ENCODE results near the gene EFR3B. TPM values are rescaled to one million over a fixed set of nuclear protein-coding genes. Genes with fewer than 3 reads are reported as not detected.

The EFR3B gene
- total and polyA plus RNA-seq, 10 of the 15 experiments (the other 5 are each of a cell fraction or from before 2014, with no cell fraction given): 0.12 to 3.9 (median 1.8) TPM

DNA sequence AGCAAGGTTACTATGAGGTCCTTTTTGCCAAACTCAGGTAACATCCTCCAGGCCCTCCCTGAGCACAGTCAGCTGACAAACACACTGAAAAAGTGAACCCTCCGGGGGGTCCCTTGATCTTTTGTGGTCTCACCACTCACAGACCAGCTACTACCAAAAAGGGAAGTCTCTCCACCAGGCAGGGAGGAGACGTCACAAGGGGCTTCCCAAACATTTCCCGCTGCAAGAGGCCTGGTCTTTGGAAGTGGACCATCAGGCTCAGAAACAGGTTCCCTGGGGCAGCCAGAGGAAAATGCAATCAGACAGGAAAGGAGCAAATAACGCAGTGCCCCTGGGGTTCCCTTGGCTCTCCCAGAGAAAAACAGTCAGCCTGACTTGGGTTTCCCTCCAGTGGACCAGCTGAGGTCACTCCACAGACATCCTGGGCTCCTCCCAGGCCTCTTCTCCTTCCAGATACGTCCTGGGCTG lies 165.2 kb downstream of the EFR3B start (continued):
- TF ChIP-seq, protein P1, sequence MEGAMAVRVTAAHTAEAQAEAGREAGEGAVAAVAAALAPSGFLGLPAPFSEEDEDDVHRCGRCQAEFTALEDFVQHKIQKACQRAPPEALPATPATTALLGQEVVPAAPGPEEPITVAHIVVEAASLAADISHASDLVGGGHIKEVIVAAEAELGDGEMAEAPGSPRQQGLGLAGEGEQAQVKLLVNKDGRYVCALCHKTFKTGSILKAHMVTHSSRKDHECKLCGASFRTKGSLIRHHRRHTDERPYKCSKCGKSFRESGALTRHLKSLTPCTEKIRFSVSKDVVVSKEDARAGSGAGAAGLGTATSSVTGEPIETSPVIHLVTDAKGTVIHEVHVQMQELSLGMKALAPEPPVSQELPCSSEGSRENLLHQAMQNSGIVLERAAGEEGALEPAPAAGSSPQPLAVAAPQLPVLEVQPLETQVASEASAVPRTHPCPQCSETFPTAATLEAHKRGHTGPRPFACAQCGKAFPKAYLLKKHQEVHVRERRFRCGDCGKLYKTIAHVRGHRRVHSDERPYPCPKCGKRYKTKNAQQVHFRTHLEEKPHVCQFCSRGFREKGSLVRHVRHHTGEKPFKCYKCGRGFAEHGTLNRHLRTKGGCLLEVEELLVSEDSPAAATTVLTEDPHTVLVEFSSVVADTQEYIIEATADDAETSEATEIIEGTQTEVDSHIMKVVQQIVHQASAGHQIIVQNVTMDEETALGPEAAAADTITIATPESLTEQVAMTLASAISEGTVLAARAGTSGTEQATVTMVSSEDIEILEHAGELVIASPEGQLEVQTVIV (IDR thresholded peaks at IDR 0.05; ENCODE audit: borderline replicate concordance, partially characterized antibody): no peak
- no peak for TF ChIP-seq CBX5 (IDR thresholded peaks at IDR 0.05; ENCODE audit: low read depth)
- no peak for TF ChIP-seq JUNB (IDR thresholded peaks at IDR 0.05)
- TF ChIP-seq, protein P2, sequence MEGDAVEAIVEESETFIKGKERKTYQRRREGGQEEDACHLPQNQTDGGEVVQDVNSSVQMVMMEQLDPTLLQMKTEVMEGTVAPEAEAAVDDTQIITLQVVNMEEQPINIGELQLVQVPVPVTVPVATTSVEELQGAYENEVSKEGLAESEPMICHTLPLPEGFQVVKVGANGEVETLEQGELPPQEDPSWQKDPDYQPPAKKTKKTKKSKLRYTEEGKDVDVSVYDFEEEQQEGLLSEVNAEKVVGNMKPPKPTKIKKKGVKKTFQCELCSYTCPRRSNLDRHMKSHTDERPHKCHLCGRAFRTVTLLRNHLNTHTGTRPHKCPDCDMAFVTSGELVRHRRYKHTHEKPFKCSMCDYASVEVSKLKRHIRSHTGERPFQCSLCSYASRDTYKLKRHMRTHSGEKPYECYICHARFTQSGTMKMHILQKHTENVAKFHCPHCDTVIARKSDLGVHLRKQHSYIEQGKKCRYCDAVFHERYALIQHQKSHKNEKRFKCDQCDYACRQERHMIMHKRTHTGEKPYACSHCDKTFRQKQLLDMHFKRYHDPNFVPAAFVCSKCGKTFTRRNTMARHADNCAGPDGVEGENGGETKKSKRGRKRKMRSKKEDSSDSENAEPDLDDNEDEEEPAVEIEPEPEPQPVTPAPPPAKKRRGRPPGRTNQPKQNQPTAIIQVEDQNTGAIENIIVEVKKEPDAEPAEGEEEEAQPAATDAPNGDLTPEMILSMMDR (IDR thresholded peaks at IDR 0.05 in 2 of 3, conservative IDR thresholded peaks at IDR 0.05 in 1 of 3; ENCODE audit: control insufficient read depth in 2 of 3, extremely low read depth in 1 of 3, insufficient read depth in 1 of 3, low read depth in 3 of 3, low read length in 3 of 3): no peak
- TF ChIP-seq, protein P3, sequence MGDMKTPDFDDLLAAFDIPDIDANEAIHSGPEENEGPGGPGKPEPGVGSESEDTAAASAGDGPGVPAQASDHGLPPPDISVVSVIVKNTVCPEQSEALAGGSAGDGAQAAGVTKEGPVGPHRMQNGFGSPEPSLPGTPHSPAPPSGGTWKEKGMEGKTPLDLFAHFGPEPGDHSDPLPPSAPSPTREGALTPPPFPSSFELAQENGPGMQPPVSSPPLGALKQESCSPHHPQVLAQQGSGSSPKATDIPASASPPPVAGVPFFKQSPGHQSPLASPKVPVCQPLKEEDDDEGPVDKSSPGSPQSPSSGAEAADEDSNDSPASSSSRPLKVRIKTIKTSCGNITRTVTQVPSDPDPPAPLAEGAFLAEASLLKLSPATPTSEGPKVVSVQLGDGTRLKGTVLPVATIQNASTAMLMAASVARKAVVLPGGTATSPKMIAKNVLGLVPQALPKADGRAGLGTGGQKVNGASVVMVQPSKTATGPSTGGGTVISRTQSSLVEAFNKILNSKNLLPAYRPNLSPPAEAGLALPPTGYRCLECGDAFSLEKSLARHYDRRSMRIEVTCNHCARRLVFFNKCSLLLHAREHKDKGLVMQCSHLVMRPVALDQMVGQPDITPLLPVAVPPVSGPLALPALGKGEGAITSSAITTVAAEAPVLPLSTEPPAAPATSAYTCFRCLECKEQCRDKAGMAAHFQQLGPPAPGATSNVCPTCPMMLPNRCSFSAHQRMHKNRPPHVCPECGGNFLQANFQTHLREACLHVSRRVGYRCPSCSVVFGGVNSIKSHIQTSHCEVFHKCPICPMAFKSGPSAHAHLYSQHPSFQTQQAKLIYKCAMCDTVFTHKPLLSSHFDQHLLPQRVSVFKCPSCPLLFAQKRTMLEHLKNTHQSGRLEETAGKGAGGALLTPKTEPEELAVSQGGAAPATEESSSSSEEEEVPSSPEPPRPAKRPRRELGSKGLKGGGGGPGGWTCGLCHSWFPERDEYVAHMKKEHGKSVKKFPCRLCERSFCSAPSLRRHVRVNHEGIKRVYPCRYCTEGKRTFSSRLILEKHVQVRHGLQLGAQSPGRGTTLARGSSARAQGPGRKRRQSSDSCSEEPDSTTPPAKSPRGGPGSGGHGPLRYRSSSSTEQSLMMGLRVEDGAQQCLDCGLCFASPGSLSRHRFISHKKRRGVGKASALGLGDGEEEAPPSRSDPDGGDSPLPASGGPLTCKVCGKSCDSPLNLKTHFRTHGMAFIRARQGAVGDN (IDR thresholded peaks at IDR 0.05): 0 out of 2 replicates have a peak, but pooled peaks have one; percentile 29
- no peak for TF ChIP-seq BMI1 (IDR thresholded peaks at IDR 0.05; ENCODE audit: borderline replicate concordance)
- no peak for TF ChIP-seq NFYA (IDR thresholded peaks at IDR 0.05; ENCODE audit: borderline replicate concordance, low read depth, low read length)
- TF ChIP-seq EZH2 (IDR thresholded peaks at IDR 0.05; ENCODE audit: borderline replicate concordance, control insufficient read depth, low read depth, low read length): no peak
- peak; percentile 61 for TF ChIP-seq DPF2 (IDR thresholded peaks at IDR 0.05)
- TF ChIP-seq ESRRA (IDR thresholded peaks at IDR 0.05; ENCODE audit: low read length): no peak
- no peak for TF ChIP-seq ASH2L (IDR thresholded peaks at IDR 0.05; ENCODE audit: borderline replicate concordance, low read depth)
- 0 out of 2 replicates have a peak, but pooled peaks have one; percentile 12 for TF ChIP-seq BACH1 (IDR thresholded peaks at IDR 0.05; ENCODE audit: borderline replicate concordance)
- TF ChIP-seq CHD1 (IDR thresholded peaks at IDR 0.05; ENCODE audit: low read depth, low read length): no peak
- peak; percentile 79 for TF ChIP-seq IKZF1 (conservative IDR thresholded peaks at IDR 0.05)
- TF ChIP-seq NR2F1 (conservative IDR thresholded peaks at IDR 0.05): peak; percentile 46; the same call in 1 of the 2 replicates
- TF ChIP-seq, protein P4, sequence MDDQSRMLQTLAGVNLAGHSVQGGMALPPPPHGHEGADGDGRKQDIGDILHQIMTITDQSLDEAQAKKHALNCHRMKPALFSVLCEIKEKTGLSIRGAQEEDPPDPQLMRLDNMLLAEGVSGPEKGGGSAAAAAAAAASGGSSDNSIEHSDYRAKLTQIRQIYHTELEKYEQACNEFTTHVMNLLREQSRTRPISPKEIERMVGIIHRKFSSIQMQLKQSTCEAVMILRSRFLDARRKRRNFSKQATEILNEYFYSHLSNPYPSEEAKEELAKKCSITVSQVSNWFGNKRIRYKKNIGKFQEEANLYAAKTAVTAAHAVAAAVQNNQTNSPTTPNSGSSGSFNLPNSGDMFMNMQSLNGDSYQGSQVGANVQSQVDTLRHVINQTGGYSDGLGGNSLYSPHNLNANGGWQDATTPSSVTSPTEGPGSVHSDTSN (IDR thresholded peaks at IDR 0.05; ENCODE audit: insufficient replicate concordance, low read depth, low read length): no peak
- peak; percentile 60 for TF ChIP-seq CREB1 (IDR thresholded peaks at IDR 0.05; ENCODE audit: low read depth)
- TF ChIP-seq CBFB (IDR thresholded peaks at IDR 0.05; ENCODE audit: low read depth): no peak
- peak; percentile 31 to 59; a peak in 1 of 4 replicates for TF ChIP-seq EP300 (IDR thresholded peaks at IDR 0.05; ENCODE audit: borderline replicate concordance in 1 of 2, control insufficient read depth in 1 of 2, low read depth in 2 of 2, low read length in 2 of 2)
